Keratinocyte (primary cell): ENCODE data around the gene NCKAP1. TPM values are rescaled to one million over a fixed set of nuclear protein-coding genes. Genes with fewer than 3 reads are reported as not detected.
A peak's percentile ranks its signal among the peaks of the same experiment; 100 is the strongest.

ENCODE experiments used
- DNase-seq: peaks from one replicate; pipeline ENCODE4 v3.0.0-alpha.2; 2011; ENCODE audit warnings: low read depth, missing footprints, low spot score
- FAIRE-seq: peaks from 2 replicates; lab custom pipeline; 2011; peaks lifted over from hg19 to GRCh38; lab: Jason Lieb, UNC
- H2AFZ ChIP-seq: 2 replicates; pipeline ENCODE4 v1.6.0; 2012; ENCODE audit warnings: low read length, control low read depth, inconsistent platforms; ENCODE audit not compliant: control insufficient read depth
- H3K27ac ChIP-seq: 2 replicates; pipeline ENCODE4 v1.5.1; 2011; ENCODE audit warnings: low read length; ENCODE audit not compliant: control insufficient read depth, insufficient read depth
- H3K27me3 ChIP-seq: 3 replicates; pipeline ENCODE4 v1.6.0; 2011; ENCODE audit warnings: low read length; ENCODE audit not compliant: control insufficient read depth, insufficient read depth; ENCODE audit errors: extremely low read depth
- H3K36me3 ChIP-seq, 2 experiments: 2 replicates in 1 of 2; 3 replicates in 1 of 2; pipeline ENCODE4 v1.5.1; 2011; ENCODE audit warnings: low read length in 2 of 2, mild to moderate bottlenecking in 1 of 2; ENCODE audit not compliant: control insufficient read depth in 2 of 2, insufficient read depth in 2 of 2; ENCODE audit errors: extremely low read depth in 1 of 2
- H3K4me1 ChIP-seq: 3 replicates; pipeline ENCODE4 v1.5.1; 2011; ENCODE audit warnings: low read length; ENCODE audit not compliant: control insufficient read depth, insufficient read depth; ENCODE audit errors: extremely low read depth
- H3K4me2 ChIP-seq: 3 replicates; pipeline ENCODE4 v1.6.0; 2011; ENCODE audit warnings: low read depth, low read length; ENCODE audit not compliant: control insufficient read depth, insufficient read depth; ENCODE audit errors: extremely low read depth
- H3K4me3 ChIP-seq, 3 experiments: fragments of 200-600 bp in 1 of 3; sonication (generic) in 1 of 3; 2 replicates in 2 of 3; 3 replicates in 1 of 3; pipeline ENCODE4 v1.5.1; 2011 to 2016; ENCODE audit warnings: low read length in 3 of 3, mild to moderate bottlenecking in 3 of 3, control low read depth in 2 of 3, inconsistent platforms in 1 of 3, low read depth in 1 of 3, mixed read lengths in 1 of 3, mixed run types in 1 of 3, moderate library complexity in 1 of 3; ENCODE audit not compliant: control insufficient read depth in 2 of 3, insufficient read depth in 2 of 3; ENCODE audit errors: extremely low read depth in 1 of 3
- H3K79me2 ChIP-seq: 2 replicates; pipeline ENCODE4 v1.6.0; 2012; ENCODE audit warnings: low read length; ENCODE audit not compliant: control insufficient read depth, insufficient read depth
- H3K9ac ChIP-seq: 3 replicates; pipeline ENCODE4 v1.6.0; 2011; ENCODE audit warnings: low read length; ENCODE audit not compliant: control insufficient read depth, insufficient read depth; ENCODE audit errors: extremely low read depth
- H3K9me1 ChIP-seq: 3 replicates; pipeline ENCODE4 v1.6.0; 2011; ENCODE audit warnings: low read length; ENCODE audit not compliant: control insufficient read depth, insufficient read depth; ENCODE audit errors: extremely low read depth
- H3K9me3 ChIP-seq: 2 replicates; pipeline ENCODE4 v1.5.1; 2012; ENCODE audit warnings: low read depth, low read length; ENCODE audit not compliant: control insufficient read depth
- H4K20me1 ChIP-seq: 3 replicates; pipeline ENCODE4 v1.6.0; 2011; ENCODE audit warnings: low read length; ENCODE audit not compliant: control insufficient read depth, insufficient read depth; ENCODE audit errors: extremely low read depth
- CTCF ChIP-seq, 3 experiments: IDR thresholded peaks in 1 of 3; conservative IDR thresholded peaks in 1 of 3; optimal IDR thresholded peaks in 1 of 3; 2 replicates in 2 of 3; 3 replicates in 1 of 3; pipeline versions ENCODE3 to v1.5.1; 2011; ENCODE audit warnings: low read length in 3 of 3, mild to moderate bottlenecking in 3 of 3, moderate library complexity in 2 of 3, control low read depth in 1 of 3, inconsistent platforms in 1 of 3; ENCODE audit not compliant: insufficient read depth in 2 of 3; ENCODE audit errors: extremely low read depth in 1 of 3
- EZH2 ChIP-seq: IDR thresholded peaks from one replicate; pipeline ENCODE4 v1.6.1; 2012; ENCODE audit warnings: inconsistent platforms, mild to moderate bottlenecking, low read length, moderate library complexity
- dilution Hi-C: fragments of 300-500 bp; cut with MboI; formaldehyde crosslinking; loops from one replicate; pipeline ENCODE4 v1.7.0; 2020; ENCODE audit warnings: low sequenced_read_pairs; ENCODE audit not compliant: extremely low pct_ligation_motif_present
- polyA plus RNA-seq, 5 experiments: library from polyadenylated mRNA; depleted of rRNA in 3 of 5; stranded (reverse) in 3 of 5; stranded (forward) in 1 of 5; unstranded in 1 of 5; fragments of >200 nt; gene quantifications; 1 replicate in 1 of 5; 2 replicates in 3 of 5; 3 replicates in 1 of 5; pipeline versions ENCODE4 v1.2.1 to v1.2.3, GENCODE V29; 2011 to 2012; ENCODE audit warnings: missing spikeins in 2 of 5, low read depth in 1 of 5, low replicate concordance in 1 of 5

Gene NCKAP1
- polyA plus RNA-seq, 1 donor (not counting 4 experiments of a cell fraction or from before 2014, with no cell fraction given) = 207 TPM

- Histone ChIP-seq H3K27ac (no peak overlapping the region), H3K9me1 (no peaks in the 10 kb centered on the region), H3K9me3 (no peaks in the 10 kb centered on the region), H3K4me3 (no peak overlapping the region), H2AFZ (no peak overlapping the region), H3K9ac (no peak overlapping the region), H4K20me1 (no peaks in the 10 kb centered on the region), H3K4me2 (no peak overlapping the region), H3K4me1 (peaks cover 13% of the 10 kb centered on the region), H3K27me3 (no peaks in the 10 kb centered on the region), H3K36me3 (peaks cover 1 to 9% of the 10 kb centered on the region in 2 experiments), H3K79me2 (peaks cover 4% of the 10 kb centered on the region)
- dilution Hi-C loops = no loop called here
- DNase-seq = no peak
- TF ChIP-seq CTCF (optimal IDR thresholded peaks at IDR 0.05 in 1 of 3, IDR thresholded peaks at IDR 0.05 in 1 of 3, conservative IDR thresholded peaks at IDR 0.05 in 1 of 3; ENCODE audit: extremely low read depth in 1 of 3, insufficient read depth in 2 of 3, low read length in 3 of 3) (no peak), EZH2 (no peak)
- peak; percentile 43 for FAIRE-seq
These were observed 96.3 kb downstream of the NCKAP1 start for GRCh38 chr2:182941919-182942318.

GRCh38 chr2:182941121-182941722, 97.0 kb downstream of the NCKAP1 start:
- DNase-seq (no peak), FAIRE-seq (no peak)
- Histone ChIP-seq H3K9ac (no peak overlapping the region), H2AFZ (no peak overlapping the region), H4K20me1 (no peaks in the 10 kb centered on the region), H3K9me1 (no peaks in the 10 kb centered on the region), H3K4me2 (no peak overlapping the region), H3K36me3 (peaks cover 1 to 14% of the 10 kb centered on the region in 2 experiments), H3K27ac (peak overlapping the region; percentile 13), H3K4me1 (peaks cover 13% of the 10 kb centered on the region), H3K79me2 (peaks cover 2% of the 10 kb centered on the region), H3K27me3 (no peaks in the 10 kb centered on the region), H3K9me3 (no peaks in the 10 kb centered on the region), H3K4me3 (no peak overlapping the region)
- no peak for TF ChIP-seq CTCF (optimal IDR thresholded peaks at IDR 0.05 in 1 of 3, IDR thresholded peaks at IDR 0.05 in 1 of 3, conservative IDR thresholded peaks at IDR 0.05 in 1 of 3; ENCODE audit: extremely low read depth in 1 of 3, insufficient read depth in 2 of 3, low read length in 3 of 3)
- TF ChIP-seq EZH2 = no peak
- dilution Hi-C loops = no loop called here
